CD4-positive, alpha-beta memory T cell (primary cell): ENCODE data around the gene TENM3. TPM values are rescaled to one million over a fixed set of nuclear protein-coding genes. Genes with fewer than 3 reads are reported as not detected.
A peak's percentile ranks its signal among the peaks of the same experiment; 100 is the strongest.

Source experiments
- CTCF ChIA-PET: fragments of 350-600 bp; sonication (Branson Sonifier 250); formaldehyde crosslinking; loops from one replicate; lab custom pipeline; 2021; ENCODE audit warnings: inconsistent platforms; ENCODE audit not compliant: partially characterized antibody; lab: Charles Lee
- POLR2A ChIA-PET: fragments of 350-600 bp; sonication (Branson Sonifier 250); formaldehyde crosslinking; loops from one replicate; lab custom pipeline; 2021; ENCODE audit not compliant: partially characterized antibody; lab: Charles Lee
- DNase-seq, 5 donors: peaks; one replicate each; pipeline versions ENCODE4 v3.0.0 to v3.0.0-alpha.2; 2020 to 2022; ENCODE audit warnings: mixed read lengths in 1 of 5
- H3K27ac ChIP-seq: one replicate; pipeline ENCODE4 v1.7.0; 2013; ENCODE audit warnings: low read depth, low read length
- H3K27me3 ChIP-seq: 2 replicates; pipeline ENCODE4 v1.7.0; 2013; ENCODE audit warnings: mild to moderate bottlenecking, low read length, moderate library complexity; ENCODE audit not compliant: insufficient read depth
- H3K36me3 ChIP-seq: 2 replicates; pipeline ENCODE4 v1.7.0; 2013; ENCODE audit warnings: mild to moderate bottlenecking, low read length, moderate library complexity; ENCODE audit not compliant: insufficient read depth
- H3K4me1 ChIP-seq: 2 replicates; pipeline ENCODE4 v1.7.0; 2013; ENCODE audit warnings: mild to moderate bottlenecking, low read length, moderate library complexity; ENCODE audit not compliant: insufficient read depth
- H3K4me3 ChIP-seq, 2 donors: one replicate each; pipeline ENCODE4 v1.7.0; 2013; ENCODE audit warnings: low read length in 2 of 2, mild to moderate bottlenecking in 1 of 2
- H3K9me3 ChIP-seq, 2 donors: one replicate each; pipeline ENCODE4 v1.7.0; 2013; ENCODE audit warnings: low read length in 2 of 2, control low read depth in 1 of 2; ENCODE audit not compliant: control insufficient read depth in 1 of 2
- H3K27ac Mint-ChIP-seq, 7 donors: one replicate each; pipeline ENCODE4 v1.8.0; 2020 to 2021; ENCODE audit warnings: mixed read lengths in 7 of 7, mild to moderate bottlenecking in 6 of 7, inconsistent platforms in 3 of 7, moderate library complexity in 3 of 7
- H3K27me3 Mint-ChIP-seq, 2 donors: one replicate each; pipeline ENCODE4 v1.8.0; 2020 to 2021; ENCODE audit warnings: mixed read lengths in 2 of 2
- H3K36me3 Mint-ChIP-seq, 2 donors: one replicate each; pipeline ENCODE4 v1.8.0; 2020 to 2021; ENCODE audit warnings: mixed read lengths in 2 of 2, inconsistent platforms in 1 of 2, mild to moderate bottlenecking in 1 of 2
- H3K4me1 Mint-ChIP-seq, 4 donors: one replicate each; pipeline ENCODE4 v1.8.0; 2020 to 2021; ENCODE audit warnings: mixed read lengths in 4 of 4, mild to moderate bottlenecking in 1 of 4
- H3K4me3 Mint-ChIP-seq, 8 donors: one replicate each; pipeline ENCODE4 v1.8.0; 2020 to 2021; ENCODE audit warnings: mixed read lengths in 8 of 8, mild to moderate bottlenecking in 7 of 8, moderate library complexity in 6 of 8, inconsistent platforms in 3 of 8
- H3K9me3 Mint-ChIP-seq, 8 donors: one replicate each; pipeline ENCODE4 v1.8.0; 2020 to 2021; ENCODE audit warnings: mixed read lengths in 8 of 8, mild to moderate bottlenecking in 5 of 8, inconsistent platforms in 3 of 8, moderate library complexity in 1 of 8
- intact Hi-C: fragments of 100-400 bp; cut with micrococcal nuclease; formaldehyde crosslinking; loops from one replicate; pipeline ENCODE4 v1.15.1; 2023
- polyA plus RNA-seq, 2 donors: library from polyadenylated mRNA; unstranded; fragments of 300-500 nt; fragmentation: Illumina TruSeq; gene quantifications; one replicate each; pipeline ENCODE4 v1.2.3, GENCODE V29; 2021
- total RNA-seq, 2 experiments: library from RNA; stranded (reverse); gene quantifications; one replicate each; pipeline ENCODE4 v1.2.3, GENCODE V29; 2021

Gene TENM3
- total and polyA plus RNA-seq, 4 experiments from 2014 or later = not detected

GRCh38 chr4:182348779-182349326, 105.7 kb downstream of the TENM3 start:
- Mint-ChIP-seq H3K4me3 (no peak overlapping the region), H3K36me3 (no peaks in the 10 kb centered on the region), H3K27ac (peak overlapping the region in 1 of 7 donors; percentile 43), H3K27me3 (no peaks in the 10 kb centered on the region), H3K9me3 (peaks cover 0 to 4% (median 0%) of the 10 kb centered on the region in 8 donors), H3K4me1 (no peaks in the 10 kb centered on the region)
- no peaks in the 10 kb centered on the region for H3K36me3 ChIP-seq
- no peaks in the 10 kb centered on the region for H3K27me3 ChIP-seq
- DNase-seq = no peak
- no peaks in the 10 kb centered on the region for H3K9me3 ChIP-seq
- intact Hi-C loops = no loop called here
- no peak overlapping the region for H3K4me3 ChIP-seq
- H3K27ac ChIP-seq = no peak overlapping the region
- ChIA-PET POLR2A (no interaction called here), CTCF (no interaction called here)
- H3K4me1 ChIP-seq = no peaks in the 10 kb centered on the region

GRCh38 chr4:182350041-182350440, 106.8 kb downstream of the TENM3 start:
- no peaks in the 10 kb centered on the region for H3K36me3 Mint-ChIP-seq
- H3K27ac ChIP-seq = no peak overlapping the region
- H3K4me3 Mint-ChIP-seq = no peak overlapping the region
- ChIA-PET POLR2A (no interaction called here), CTCF (no interaction called here)
- no peaks in the 10 kb centered on the region for H3K36me3 ChIP-seq
- H3K9me3 ChIP-seq = no peaks in the 10 kb centered on the region
- H3K4me1 Mint-ChIP-seq = no peaks in the 10 kb centered on the region
- H3K4me1 ChIP-seq = no peaks in the 10 kb centered on the region
- no peaks in the 10 kb centered on the region for H3K27me3 ChIP-seq
- no peak for DNase-seq
- intact Hi-C loops = no loop called here
- H3K4me3 ChIP-seq = no peak overlapping the region
- no peaks in the 10 kb centered on the region for H3K27me3 Mint-ChIP-seq
- no peak overlapping the region for H3K27ac Mint-ChIP-seq
- peaks cover 0 to 4% (median 0%) of the 10 kb centered on the region in 8 donors for H3K9me3 Mint-ChIP-seq

- Mint-ChIP-seq H3K9me3 (peaks cover 0 to 7% (median under 1%) of the 10 kb centered on the region in 8 donors), H3K27ac (no peak overlapping the region), H3K4me1 (no peaks in the 10 kb centered on the region), H3K27me3 (no peaks in the 10 kb centered on the region), H3K4me3 (no peak overlapping the region), H3K36me3 (no peaks in the 10 kb centered on the region)
- no peaks in the 10 kb centered on the region for H3K4me1 ChIP-seq
- H3K4me3 ChIP-seq = no peak overlapping the region
- intact Hi-C loops = no loop called here
- H3K27ac ChIP-seq = no peak overlapping the region
- DNase-seq = no peak
- no peaks in the 10 kb centered on the region for H3K9me3 ChIP-seq
- ChIA-PET POLR2A (no interaction called here), CTCF (no interaction called here)
- no peaks in the 10 kb centered on the region for H3K27me3 ChIP-seq
- no peaks in the 10 kb centered on the region for H3K36me3 ChIP-seq
These were observed 108.3 kb downstream of the TENM3 start for GRCh38 chr4:182351485-182351884.

GRCh38 chr4:182354106-182354505, 110.9 kb downstream of the TENM3 start:
- H3K27me3 ChIP-seq = no peaks in the 10 kb centered on the region
- H3K27ac Mint-ChIP-seq = no peak overlapping the region
- no peaks in the 10 kb centered on the region for H3K4me1 ChIP-seq
- CTCF ChIA-PET = no interaction called here
- H3K4me3 ChIP-seq = no peak overlapping the region
- no peak overlapping the region for H3K4me3 Mint-ChIP-seq
- no peak for DNase-seq
- H3K36me3 ChIP-seq = no peaks in the 10 kb centered on the region
- H3K9me3 ChIP-seq = no peaks in the 10 kb centered on the region
- intact Hi-C loops = no loop called here
- no peaks in the 10 kb centered on the region for H3K27me3 Mint-ChIP-seq
- H3K36me3 Mint-ChIP-seq = no peaks in the 10 kb centered on the region
- peaks cover 0 to 7% (median under 1%) of the 10 kb centered on the region in 8 donors for H3K9me3 Mint-ChIP-seq
- H3K4me1 Mint-ChIP-seq = no peaks in the 10 kb centered on the region
- no peak overlapping the region for H3K27ac ChIP-seq
- POLR2A ChIA-PET = no interaction called here

GRCh38 chr4:182354867-182355266, 111.7 kb downstream of the TENM3 start:
- Mint-ChIP-seq H3K4me1 (no peaks in the 10 kb centered on the region), H3K36me3 (no peaks in the 10 kb centered on the region), H3K9me3 (peaks cover 0 to 7% (median under 1%) of the 10 kb centered on the region in 8 donors), H3K27ac (no peak overlapping the region), H3K4me3 (no peak overlapping the region), H3K27me3 (no peaks in the 10 kb centered on the region)
- Histone ChIP-seq H3K4me3 (no peak overlapping the region), H3K27me3 (no peaks in the 10 kb centered on the region), H3K27ac (no peak overlapping the region), H3K9me3 (no peaks in the 10 kb centered on the region), H3K36me3 (no peaks in the 10 kb centered on the region), H3K4me1 (no peaks in the 10 kb centered on the region)
- ChIA-PET POLR2A (no interaction called here), CTCF (no interaction called here)
- intact Hi-C loops = no loop called here
- no peak for DNase-seq

- H3K27ac Mint-ChIP-seq = no peak overlapping the region
- Histone ChIP-seq H3K27me3 (no peaks in the 10 kb centered on the region), H3K27ac (no peak overlapping the region), H3K9me3 (no peaks in the 10 kb centered on the region), H3K4me1 (no peaks in the 10 kb centered on the region), H3K36me3 (no peaks in the 10 kb centered on the region), H3K4me3 (no peak overlapping the region)
- intact Hi-C loops = no loop called here
- H3K36me3 Mint-ChIP-seq = no peaks in the 10 kb centered on the region
- H3K4me3 Mint-ChIP-seq = no peak overlapping the region
- POLR2A ChIA-PET = no interaction called here
- no peaks in the 10 kb centered on the region for H3K4me1 Mint-ChIP-seq
- peaks cover 0 to 1% of the 10 kb centered on the region in 2 donors for H3K27me3 Mint-ChIP-seq
- CTCF ChIA-PET = no interaction called here
- no peak for DNase-seq
- no peaks in the 10 kb centered on the region for H3K9me3 Mint-ChIP-seq
These were observed 124.0 kb downstream of the TENM3 start for GRCh38 chr4:182367153-182367552.

GRCh38 chr4:182369211-182369610, 126.0 kb downstream of the TENM3 start:
- H3K4me1 Mint-ChIP-seq = no peaks in the 10 kb centered on the region
- Histone ChIP-seq H3K4me3 (no peak overlapping the region), H3K4me1 (no peaks in the 10 kb centered on the region), H3K27me3 (no peaks in the 10 kb centered on the region), H3K36me3 (no peaks in the 10 kb centered on the region), H3K9me3 (no peaks in the 10 kb centered on the region), H3K27ac (no peak overlapping the region)
- peak overlapping the region in 1 of 8 donors; percentile 45 for H3K4me3 Mint-ChIP-seq
- POLR2A ChIA-PET = no interaction called here
- no peak for DNase-seq
- no peaks in the 10 kb centered on the region for H3K36me3 Mint-ChIP-seq
- no peak overlapping the region for H3K27ac Mint-ChIP-seq
- H3K9me3 Mint-ChIP-seq = peaks cover 0 to 2% (median 0%) of the 10 kb centered on the region in 8 donors
- CTCF ChIA-PET = no interaction called here
- peaks cover 0 to 1% of the 10 kb centered on the region in 2 donors for H3K27me3 Mint-ChIP-seq
- intact Hi-C loops = no loop called here

GRCh38 chr4:182370491-182370890, 127.3 kb downstream of the TENM3 start:
- H3K27ac Mint-ChIP-seq = no peak overlapping the region
- intact Hi-C loops = no loop called here
- H3K4me1 Mint-ChIP-seq = no peaks in the 10 kb centered on the region
- DNase-seq = no peak
- Histone ChIP-seq H3K36me3 (no peaks in the 10 kb centered on the region), H3K27me3 (no peaks in the 10 kb centered on the region), H3K4me1 (no peaks in the 10 kb centered on the region), H3K9me3 (no peaks in the 10 kb centered on the region), H3K4me3 (no peak overlapping the region), H3K27ac (no peak overlapping the region)
- peaks cover 0 to 1% of the 10 kb centered on the region in 2 donors for H3K27me3 Mint-ChIP-seq
- H3K4me3 Mint-ChIP-seq = no peak overlapping the region
- ChIA-PET POLR2A (no interaction called here), CTCF (no interaction called here)
- no peaks in the 10 kb centered on the region for H3K36me3 Mint-ChIP-seq
- peaks cover 0 to 2% (median 0%) of the 10 kb centered on the region in 8 donors for H3K9me3 Mint-ChIP-seq
